ENCODE results near the gene WFIKKN1. TPM values are rescaled to one million over a fixed set of nuclear protein-coding genes. Genes with fewer than 3 reads are reported as not detected.

Gene WFIKKN1
- total and polyA plus RNA-seq, 2 experiments from 2014 or later, result 3.5 to 6.8 TPM

- TF ChIP-seq ZNF462 (CRISPR knock-in tag; IDR thresholded peaks at IDR 0.05) (no peak), ETS1 (IDR thresholded peaks at IDR 0.05) (no peak), CTCF (conservative IDR thresholded peaks at IDR 0.05; ENCODE audit: low read depth in 2 of 2) (no peak), JUNB (IDR thresholded peaks at IDR 0.05; ENCODE audit: unreplicated experiment) (no peak), REST (IDR thresholded peaks at IDR 0.05; ENCODE audit: unreplicated experiment) (no peak), EZH2 (IDR thresholded peaks at IDR 0.05; ENCODE audit: low read depth, unreplicated experiment) (no peak), CREB1 (CRISPR knock-in tag; IDR thresholded peaks at IDR 0.05; ENCODE audit: low read depth) (no peak)
These were observed 34.6 kb upstream of the WFIKKN1 start (continued) for GRCh38 chr16:595942-596735.

Data from GM23338 (cell line).